Liver (tissue), 3 donors: ENCODE measurements around the gene ACSL3.

Experiments
- CTCF ChIP-seq: fragments of 150-350 bp; IDR thresholded peaks from 2 replicates; pipeline ENCODE4 v1.5.1; 2017; ENCODE audit warnings: improper control_type of control experiment, low read depth, low read length; ENCODE audit not compliant: missing input control
- FOXA1 ChIP-seq: IDR thresholded peaks from 2 replicates; pipeline ENCODE4 v1.6.1; 2016; ENCODE audit warnings: antibody characterized with exemption
- JUND ChIP-seq, 2 donors: IDR thresholded peaks; 2 replicates each; pipeline ENCODE4 v1.6.1; 2016; ENCODE audit warnings: antibody characterized with exemption in 2 of 2
- MAX ChIP-seq: IDR thresholded peaks from 2 replicates; pipeline ENCODE4 v1.6.1; 2016; ENCODE audit warnings: antibody characterized with exemption
- YY1 ChIP-seq: IDR thresholded peaks from 2 replicates; pipeline ENCODE4 v1.6.1; 2016; ENCODE audit warnings: antibody characterized with exemption, mild to moderate bottlenecking
- donor health status: healthy.
- donor health status: healthy.

GRCh38 chr2:222830164-222830563 is 30.7 kb upstream of the ACSL3 start:
- no peak for TF ChIP-seq CTCF
- TF ChIP-seq YY1 = no peak
- no peak for TF ChIP-seq JUND (IDR thresholded peaks at IDR 0.05)
- TF ChIP-seq MAX = no peak
- TF ChIP-seq FOXA1 = no peak
